Epithelial cell of proximal tubule (primary cell): ENCODE data around the gene OPCML. TPM values are rescaled to one million over a fixed set of nuclear protein-coding genes. Genes with fewer than 3 reads are reported as not detected.

ENCODE experiments used
- DNase-seq: peaks from one replicate; pipeline ENCODE4 v3.0.0-alpha.2; 2011; ENCODE audit warnings: low read depth
- H3K4me3 ChIP-seq: 2 replicates; pipeline ENCODE4 v1.5.1; 2011; ENCODE audit warnings: low read depth, mild to moderate bottlenecking, low read length
- total RNA-seq: library from RNA; depleted of rRNA; stranded (reverse); fragments of >200 nt; gene quantifications from 2 replicates; pipeline ENCODE4 v1.2.3, GENCODE V29; 2015
- TF ChIP-seq, protein P1 (sequence below): conservative IDR thresholded peaks from 2 replicates; pipeline ENCODE4 v1.5.1; 2012; ENCODE audit warnings: low read depth, mild to moderate bottlenecking, low read length

The OPCML gene
- total RNA-seq, 1 donor from 2014 or later: not detected

DNA sequence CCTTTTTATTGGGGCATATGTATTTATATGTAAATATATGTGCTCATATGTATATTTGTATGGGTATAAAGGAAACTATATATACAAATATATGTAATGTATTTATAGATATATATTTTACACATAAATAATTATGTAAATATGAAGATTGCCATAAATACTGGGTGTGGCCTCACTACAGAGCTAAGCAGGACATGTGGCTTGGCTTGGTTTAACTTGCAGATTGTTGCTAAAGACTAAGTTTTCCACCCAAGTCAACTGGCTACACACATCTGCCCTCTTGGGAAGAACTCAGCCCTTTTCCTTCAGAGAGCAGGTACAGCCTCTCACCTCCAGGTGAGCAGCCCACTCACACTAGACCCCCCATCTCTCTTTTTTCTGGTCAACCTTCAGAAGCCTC lies 315.5 kb downstream of the OPCML start:
- no peak overlapping the region for H3K4me3 ChIP-seq
- TF ChIP-seq, protein P1, sequence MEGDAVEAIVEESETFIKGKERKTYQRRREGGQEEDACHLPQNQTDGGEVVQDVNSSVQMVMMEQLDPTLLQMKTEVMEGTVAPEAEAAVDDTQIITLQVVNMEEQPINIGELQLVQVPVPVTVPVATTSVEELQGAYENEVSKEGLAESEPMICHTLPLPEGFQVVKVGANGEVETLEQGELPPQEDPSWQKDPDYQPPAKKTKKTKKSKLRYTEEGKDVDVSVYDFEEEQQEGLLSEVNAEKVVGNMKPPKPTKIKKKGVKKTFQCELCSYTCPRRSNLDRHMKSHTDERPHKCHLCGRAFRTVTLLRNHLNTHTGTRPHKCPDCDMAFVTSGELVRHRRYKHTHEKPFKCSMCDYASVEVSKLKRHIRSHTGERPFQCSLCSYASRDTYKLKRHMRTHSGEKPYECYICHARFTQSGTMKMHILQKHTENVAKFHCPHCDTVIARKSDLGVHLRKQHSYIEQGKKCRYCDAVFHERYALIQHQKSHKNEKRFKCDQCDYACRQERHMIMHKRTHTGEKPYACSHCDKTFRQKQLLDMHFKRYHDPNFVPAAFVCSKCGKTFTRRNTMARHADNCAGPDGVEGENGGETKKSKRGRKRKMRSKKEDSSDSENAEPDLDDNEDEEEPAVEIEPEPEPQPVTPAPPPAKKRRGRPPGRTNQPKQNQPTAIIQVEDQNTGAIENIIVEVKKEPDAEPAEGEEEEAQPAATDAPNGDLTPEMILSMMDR: no peak
- no peak for DNase-seq

DNA sequence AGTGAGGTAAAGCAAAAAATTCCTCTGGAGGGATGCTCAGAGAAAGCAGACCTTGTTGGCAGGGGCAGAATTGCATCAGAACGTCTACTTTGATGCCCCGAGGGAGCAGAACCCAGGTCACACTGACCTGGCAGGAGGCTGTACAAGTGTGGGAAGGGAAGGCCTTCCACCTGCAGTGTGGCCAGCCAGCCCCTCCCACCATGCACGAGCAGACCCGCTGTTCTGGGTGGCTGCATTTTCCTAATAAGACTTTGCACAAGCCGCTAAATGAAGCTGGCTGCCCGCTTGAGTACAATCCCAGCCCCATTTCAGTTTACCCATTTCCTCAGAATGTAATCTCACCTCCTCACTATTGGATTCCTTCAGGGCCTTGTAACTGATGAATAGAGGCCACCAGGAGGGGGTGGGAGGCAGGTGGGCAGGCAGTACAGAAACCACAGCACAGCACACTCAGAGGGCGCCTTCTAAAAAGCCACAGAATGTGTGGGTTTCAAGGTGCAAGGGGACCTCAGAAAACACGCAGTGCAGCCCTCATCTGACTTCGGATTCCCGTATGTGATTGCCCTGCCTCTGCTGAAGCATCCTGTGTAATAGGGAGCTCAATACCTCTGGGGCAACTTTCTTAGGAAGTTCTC lies 316.6 kb downstream of the OPCML start:
- H3K4me3 ChIP-seq: no peak overlapping the region
- no peak for DNase-seq
- TF ChIP-seq, protein P1: no peak

DNA sequence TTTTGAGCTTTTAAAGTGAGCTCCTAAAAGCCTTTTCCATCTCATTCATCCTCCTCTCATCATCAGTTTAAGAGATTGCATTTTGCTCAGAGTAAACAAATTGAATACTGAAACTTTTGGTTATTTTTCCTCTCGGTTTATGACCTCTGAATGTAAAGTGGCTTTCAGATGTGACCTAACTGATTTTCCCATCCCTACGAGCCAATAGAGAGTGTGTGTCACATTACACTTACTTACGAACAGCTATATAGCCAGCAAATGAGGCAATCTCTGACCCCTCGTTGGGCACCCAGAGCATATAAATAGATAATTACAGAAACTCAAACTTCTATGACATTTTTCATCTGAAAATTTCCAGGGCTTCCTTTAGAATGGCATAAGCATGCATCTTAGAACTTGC lies 317.7 kb downstream of the OPCML start:
- TF ChIP-seq, protein P1: no peak
- no peak overlapping the region for H3K4me3 ChIP-seq
- no peak for DNase-seq

DNA sequence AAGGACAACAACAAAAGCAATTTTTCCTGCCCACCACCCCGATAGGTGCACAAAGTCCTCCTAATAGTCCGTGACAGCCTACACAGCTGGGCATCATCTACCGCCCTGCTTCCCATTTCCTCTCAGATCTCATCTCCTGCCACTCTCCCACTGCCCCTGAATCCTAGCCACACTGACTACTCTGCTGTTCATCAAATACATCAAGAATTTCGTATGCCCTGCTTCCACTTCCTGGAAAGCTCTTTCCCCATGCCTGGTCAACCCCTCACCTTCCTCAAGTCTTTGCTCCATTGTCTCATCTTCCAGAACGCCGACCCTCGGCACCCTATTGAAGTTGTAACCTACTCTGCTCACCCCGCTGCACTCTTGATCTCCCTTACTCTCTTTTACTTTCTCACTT lies 320.1 kb downstream of the OPCML start:
- TF ChIP-seq, protein P1: no peak
- DNase-seq: no peak
- H3K4me3 ChIP-seq: no peak overlapping the region

DNA sequence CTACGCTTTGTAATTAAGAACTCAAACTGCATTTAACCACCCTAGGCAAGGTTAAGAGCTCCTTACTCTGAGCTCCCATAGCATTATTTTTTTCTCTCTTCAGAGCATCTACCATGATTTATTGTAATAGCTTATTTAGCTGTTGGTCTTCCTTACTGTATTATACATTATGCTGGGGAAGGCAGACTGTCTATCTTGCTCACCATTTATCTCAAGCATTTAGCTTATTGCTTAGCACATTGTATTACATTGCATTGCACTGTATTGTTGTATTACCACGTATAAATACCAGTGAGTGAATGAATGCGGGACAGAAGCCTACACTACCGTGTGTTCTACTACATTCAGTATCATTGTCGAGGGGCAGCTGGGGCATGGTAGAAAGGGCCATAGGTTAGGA lies 324.3 kb downstream of the OPCML start:
- H3K4me3 ChIP-seq: no peak overlapping the region
- TF ChIP-seq, protein P1: no peak
- no peak for DNase-seq

DNA sequence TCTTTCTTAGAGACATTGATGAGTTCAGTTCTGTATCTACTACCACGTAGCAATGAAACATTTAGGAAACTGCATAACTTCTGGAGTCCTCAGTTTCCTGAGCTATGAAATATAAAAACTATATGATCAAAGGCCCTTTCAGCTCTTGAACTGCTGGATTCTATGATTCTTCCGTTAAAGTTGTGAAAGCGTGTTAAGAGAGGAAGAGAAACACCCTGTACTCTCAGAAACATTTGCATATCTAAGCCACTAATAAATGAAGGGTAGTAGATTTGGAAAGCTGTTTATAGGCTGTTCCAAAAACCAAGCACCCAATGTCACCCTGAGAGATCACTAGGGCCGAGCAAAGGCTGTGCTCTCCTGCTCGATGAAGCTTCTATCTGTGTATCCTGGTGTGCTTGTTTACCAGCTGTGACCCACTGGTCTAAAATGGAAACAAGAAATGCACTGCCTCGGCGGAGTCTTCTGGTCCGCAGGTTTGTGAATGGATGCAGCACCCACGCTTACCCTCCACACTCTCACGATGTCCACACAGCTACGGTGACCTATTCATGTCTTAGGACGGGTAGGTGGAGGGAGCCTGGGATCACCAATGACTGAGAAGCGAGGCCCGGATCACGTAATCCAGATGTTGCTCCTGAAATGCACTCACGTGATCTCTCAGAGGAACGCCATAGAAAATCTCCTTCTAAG lies 325.8 kb downstream of the OPCML start:
- TF ChIP-seq, protein P1: no peak
- DNase-seq: no peak
- no peak overlapping the region for H3K4me3 ChIP-seq

DNA sequence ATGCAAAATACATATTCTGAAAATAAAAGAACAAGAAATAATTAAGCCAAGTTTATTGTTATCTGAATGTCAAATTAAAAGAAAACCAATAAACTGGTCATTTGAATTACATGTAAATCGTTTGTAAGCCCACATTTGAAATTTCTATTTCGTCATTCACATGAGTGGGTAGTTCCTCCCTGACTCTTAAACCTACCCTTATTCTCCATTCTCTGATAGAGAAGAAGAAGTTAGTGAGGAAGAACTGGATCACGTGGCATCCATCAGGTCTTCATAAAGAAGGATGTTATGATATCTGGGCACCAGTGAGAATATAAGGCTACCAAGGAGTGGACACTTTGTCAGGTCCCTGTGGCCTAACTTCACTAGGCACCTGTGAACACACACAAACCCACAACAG lies 328.1 kb downstream of the OPCML start:
- H3K4me3 ChIP-seq: no peak overlapping the region
- no peak for DNase-seq
- TF ChIP-seq, protein P1: no peak
